HG02610 (cell line): ENCODE results near the gene GIPR.
A peak's percentile ranks its signal among the peaks of the same experiment; 100 is the strongest.
"Not testable (repeated sequence)": the region's sequence is repeated elsewhere in the genome, so short reads cannot be mapped to it uniquely, and the experiment has no call there.

Experiments used
- ATAC-seq: cut with Tn5 transposase; IDR thresholded peaks from one replicate; pipeline ENCODE4 v1.9.1; 2021; ENCODE audit warnings: mild to moderate bottlenecking, moderate library complexity; ENCODE audit not compliant: unreplicated experiment

GIPR gene

DNA sequence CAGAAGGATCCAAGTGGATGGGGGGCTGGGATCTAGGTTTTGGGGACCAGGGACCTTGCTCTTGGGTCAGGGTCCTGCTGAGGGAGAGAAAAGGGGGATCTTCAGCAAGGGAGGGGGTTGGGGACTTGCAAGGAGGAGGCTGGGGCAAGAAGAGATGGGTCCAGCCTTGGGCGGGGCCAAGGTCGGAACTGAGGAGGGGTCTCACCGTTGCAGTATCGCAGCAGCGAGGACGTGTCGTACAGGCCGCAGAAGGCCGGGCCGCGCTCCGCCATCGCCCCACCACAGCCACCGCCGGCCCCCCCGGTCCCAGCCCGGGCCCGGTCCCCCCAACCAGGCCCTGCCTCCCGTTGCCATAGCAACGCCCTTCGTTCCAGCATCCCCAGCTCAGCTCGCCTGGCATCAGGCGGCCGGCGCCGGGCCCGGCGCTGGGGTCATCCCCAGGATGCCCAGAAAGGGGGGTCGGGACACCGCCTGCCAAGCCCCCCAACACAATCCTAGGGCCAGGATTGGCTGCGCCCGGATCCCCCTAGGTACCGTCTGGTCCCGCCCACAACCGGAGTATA lies 22.9 kb upstream of the GIPR start:
- no peak for ATAC-seq

DNA sequence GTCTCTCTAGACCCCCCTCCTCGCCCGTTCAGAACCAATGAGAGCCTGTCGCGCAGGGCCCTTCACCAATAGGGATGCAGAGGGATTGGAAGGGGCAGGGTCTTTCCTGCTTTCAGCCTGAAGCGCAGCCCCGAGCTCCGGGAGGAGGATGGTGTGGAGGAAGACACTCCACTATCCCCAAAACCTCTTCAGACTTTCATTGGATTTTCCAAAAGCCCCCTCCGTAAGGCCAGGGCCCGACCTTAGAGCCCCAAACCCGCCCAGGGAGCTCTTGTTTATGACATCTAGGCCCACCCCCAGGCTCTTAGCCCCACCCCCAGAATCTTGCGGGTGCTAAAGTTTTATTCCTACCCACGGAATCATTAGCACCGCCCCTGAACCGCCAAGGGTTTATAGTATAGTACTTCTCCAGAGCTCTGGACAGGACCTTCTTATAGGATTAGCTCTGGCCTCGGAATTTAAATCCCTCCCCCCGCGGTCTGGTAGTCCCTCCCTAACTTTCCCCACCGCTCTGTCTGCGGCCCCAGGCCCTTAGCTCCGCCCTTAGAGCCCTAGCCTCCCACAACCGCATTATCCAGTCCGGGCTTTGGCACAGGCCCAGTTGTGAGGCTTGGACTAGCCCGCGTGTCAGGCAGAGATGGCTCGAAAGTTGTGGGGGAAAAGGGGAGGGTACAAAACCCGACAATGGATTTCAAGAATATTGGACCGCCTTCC lies 22.2 kb upstream of the GIPR start:
- ATAC-seq: peak; percentile 34

DNA sequence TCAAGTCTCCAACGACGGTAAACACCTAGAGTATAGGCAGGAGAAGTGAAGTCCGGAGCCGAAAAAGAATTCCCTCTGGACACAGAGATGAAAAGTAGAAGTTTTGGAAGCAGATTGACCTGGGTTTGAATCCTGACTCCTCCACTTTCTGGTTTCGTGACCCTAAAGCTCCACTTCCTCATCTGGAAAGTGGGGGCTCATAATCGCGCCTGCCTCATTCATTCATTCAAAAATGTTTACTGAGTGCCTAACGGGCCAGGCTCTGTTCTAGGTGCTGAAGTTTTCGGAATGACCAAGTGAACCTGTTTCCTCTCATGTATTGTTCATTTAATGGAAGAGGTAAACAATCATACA lies 21.7 kb upstream of the GIPR start:
- no peak for ATAC-seq

DNA sequence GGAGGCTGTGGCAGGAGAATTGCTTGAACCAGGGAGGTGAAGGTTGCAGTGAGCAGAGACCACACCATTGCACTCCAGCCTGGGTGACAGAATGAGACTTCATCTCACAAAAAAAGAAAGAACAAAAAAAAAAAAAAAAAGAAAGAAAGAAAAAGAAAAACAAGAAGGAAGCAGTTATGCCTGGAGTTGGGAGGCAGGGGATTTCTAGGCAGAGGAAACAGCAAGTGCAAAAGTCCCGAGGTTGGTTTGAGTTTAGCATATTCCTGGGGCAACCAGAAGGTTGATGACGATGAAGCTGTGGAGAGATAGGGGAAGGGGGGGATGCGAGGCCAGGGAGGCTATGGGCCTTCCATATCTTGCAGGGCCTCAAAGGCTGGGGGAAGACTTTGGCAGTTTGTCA lies 17.3 kb upstream of the GIPR start:
- ATAC-seq: no peak

DNA sequence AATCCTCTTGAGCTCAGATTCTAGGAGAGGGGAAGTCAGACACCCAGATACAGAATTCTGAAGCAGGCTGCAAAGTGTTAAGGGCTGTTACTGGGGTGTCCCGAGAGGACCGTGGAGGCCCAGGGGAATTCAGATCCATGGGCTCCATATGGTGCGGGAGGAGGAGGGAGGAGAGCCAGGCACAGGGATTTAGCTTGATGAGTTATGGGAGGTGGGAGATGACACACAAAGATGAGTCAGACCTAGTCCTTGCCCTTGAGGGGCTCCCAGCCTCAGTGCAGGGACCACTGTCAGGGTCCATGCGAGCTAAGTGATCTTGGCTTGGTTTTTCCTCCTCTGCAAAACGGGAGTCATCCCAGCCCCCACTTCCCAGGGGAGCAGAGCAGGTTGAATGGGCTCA lies 14.4 kb upstream of the GIPR start:
- ATAC-seq: no peak

DNA sequence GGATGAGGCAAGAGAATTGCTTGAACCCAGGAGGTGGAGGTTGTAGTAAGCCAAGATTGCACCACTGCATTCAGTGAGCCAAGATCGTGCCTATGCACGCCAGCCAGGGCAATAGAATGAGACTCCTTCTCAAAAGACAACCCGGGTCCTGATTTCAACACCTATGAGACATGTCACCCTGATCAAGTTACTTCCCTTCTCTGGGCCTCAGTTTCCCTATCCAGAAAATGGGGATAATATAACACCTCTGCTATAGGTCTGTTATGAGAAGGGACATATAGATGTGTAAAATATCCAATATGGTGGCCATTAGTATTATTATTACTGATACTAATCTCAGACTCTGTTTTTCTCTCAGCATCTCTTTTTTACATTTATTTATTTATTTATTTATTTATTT lies 12.9 kb upstream of the GIPR start:
- ATAC-seq: no peak

DNA sequence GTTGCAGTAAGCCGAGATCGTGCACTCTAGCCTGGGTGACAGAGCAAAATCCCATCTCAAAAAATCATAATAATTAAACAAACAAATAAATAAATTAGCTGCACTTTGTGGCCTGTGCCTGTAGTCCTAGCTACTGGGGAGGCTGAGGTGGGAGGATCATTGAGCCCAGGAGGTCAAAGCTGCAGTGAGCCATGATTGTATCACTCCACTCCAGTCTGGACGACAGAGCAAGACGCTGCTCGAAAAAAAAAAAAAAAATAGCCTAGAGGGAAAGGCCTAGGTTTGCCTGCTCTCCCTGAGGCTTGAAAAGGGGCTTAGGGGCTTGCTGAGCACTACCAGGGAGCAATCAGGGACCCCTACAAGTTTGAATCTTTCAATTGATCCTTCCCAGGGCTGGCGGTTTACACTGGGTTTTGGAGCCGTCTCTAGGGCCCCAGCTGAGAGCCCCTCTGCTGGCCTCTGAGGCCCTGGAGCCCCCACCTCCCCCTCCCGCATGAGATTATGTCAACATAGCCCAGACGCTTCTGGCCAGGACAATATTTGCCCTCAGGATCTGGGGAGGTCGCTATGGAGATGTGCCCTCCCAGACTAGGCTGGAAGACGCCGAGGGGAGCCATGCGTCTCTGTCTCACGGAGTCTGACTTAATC lies 10.4 kb upstream of the GIPR start:
- no peak for ATAC-seq

DNA sequence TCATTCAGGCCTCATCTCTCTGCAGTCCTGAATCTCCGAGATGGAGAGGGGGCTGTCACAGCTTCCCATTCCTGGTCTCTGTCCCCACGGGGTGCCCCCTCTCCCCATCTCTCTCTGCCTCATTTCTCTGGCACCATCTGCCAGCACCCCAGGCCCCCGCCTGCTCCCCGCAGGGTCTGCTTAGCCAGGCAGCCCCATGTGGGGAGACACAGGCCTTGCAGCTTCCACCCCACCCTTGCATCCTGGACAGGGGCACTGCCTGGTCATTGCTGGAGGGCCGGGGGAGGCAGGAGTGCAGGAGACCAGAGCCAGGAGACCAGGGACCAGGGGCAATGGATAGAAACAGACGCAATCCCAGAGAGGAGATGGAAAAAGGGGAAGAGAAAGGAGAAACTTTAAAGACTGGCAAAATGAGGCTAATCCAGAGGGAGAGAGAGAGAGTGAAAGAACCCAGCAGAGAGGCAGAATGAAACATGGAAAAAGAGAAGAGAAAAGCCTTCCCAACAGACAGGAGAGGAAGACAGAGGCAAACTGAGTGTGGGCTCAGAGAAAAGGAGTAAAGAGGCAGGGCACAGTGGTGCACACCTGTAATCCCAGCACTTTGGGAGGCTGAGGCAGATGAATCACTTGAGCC lies 8.8 kb upstream of the GIPR start:
- ATAC-seq: no peak

DNA sequence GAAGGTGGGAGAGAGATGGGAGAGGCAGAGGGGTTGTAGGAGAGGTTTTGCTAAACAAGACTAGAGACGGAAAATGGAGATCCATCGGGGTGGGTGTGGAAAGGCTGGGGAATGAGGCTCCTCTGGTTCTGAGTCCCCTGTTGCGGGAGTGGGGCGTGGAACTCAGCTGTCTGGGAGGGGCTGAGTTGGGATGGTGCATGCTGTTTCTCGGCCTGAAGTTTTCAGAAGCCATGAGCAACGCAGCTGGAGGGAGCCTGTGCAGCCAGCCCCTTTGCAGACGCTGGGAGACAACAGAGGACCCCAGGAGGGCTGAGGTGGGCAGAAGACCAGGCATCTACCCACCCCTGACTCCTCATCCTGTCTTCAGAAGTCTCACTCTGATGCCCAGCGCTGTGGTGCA lies 7.4 kb upstream of the GIPR start:
- ATAC-seq: no peak

DNA sequence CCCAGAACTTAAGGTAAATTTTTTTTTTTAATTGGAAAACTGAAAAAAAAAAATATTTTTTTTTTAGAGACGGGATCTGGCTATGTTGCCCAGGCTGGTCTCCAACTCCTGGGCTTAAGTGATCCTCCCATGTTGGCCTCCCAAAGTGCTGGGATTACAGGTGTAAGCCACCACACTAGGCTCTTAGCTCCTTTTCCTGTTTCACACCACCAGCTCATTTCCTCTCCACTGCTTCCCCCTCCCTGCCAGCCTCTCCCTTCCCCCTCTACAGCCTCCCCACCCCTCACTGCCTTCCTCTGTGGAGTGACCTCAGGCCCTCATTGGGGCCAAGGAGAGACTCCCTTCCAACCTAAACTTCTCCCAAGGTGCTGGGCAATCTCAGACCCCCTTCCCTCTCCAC lies 4.2 kb upstream of the GIPR start:
- ATAC-seq: no peak

DNA sequence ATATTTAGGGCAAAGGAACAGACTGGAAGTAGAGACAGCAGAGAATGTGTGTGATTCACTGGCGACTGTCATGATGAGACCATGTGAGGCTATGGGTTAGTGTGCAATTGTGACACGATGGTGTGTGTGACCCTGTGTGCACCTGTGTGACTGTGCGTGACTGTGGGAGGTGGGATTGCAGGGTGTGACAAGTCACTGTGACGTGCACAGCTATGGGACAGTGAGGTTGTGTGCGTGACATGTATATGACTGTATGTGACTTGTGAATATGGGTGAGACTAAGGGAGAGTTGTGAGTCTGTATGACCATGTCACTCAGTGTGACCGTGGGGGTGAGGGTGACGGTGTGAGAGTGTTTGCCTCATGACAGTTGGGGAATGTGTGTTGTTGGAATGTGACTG lies 3.4 kb upstream of the GIPR start:
- ATAC-seq: no peak

DNA sequence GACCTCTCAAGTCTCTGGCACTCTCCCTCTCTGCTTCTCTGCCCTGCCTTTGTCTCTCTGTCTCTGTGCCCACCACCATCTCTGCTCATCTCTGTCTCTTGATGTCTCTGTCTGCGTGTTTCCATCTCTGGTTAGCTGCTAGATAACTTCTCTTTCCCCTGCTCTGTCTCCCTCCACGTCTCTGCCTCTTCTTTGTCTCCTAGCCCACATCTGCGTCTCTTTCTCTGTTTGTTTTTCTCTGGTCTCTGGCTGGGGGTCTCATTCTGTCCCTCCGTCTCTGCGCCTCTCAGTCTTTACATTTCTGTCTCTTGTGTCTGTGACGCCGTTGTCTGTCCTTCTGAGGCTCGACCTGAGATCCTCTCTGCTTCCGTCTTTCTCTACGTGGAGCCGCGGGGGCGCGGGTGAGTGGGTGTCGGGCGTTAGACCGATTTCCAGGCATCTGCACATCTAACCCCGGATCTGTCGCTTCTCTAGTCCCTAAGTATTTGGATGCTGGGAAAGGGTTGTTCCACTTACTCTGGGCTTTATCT lies 386 bp downstream of the GIPR start:
- no peak for ATAC-seq

DNA sequence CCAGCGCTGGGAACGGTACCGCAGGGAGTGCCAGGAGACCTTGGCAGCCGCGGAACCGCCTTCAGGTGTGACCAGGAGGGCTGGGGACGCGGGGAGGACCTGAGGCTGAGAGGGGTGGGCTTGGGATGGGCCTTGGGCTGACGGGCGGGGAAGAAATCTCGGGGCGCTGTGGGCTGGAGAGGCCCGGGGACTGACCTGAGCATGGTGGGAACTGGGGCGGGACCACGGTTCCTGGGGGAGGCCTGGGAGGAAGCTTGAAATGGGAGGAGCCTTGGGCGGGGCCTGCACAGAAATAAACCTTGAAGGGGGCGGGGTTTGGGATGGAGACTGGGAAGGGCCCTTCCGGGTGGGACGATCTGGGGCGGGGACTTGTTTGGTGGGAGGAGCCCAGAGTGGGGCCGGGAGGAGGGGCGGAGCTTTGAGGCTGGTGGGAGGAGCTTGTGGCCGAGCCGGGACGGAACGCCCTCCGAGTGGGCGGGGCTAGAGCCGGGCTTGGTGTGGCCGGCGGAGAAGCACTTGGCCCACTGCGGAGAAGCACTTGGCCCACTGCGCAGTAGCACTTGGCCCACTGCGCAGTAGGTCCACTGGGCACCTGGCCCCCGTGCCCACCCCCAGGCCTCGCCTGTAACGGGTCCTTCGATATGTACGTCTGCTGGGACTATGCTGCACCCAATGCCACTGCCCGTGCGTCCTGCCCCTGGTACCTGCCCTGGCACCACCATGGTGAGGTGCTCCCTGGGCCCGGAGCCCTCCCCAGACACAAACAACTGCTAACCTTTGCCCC lies 2.8 kb downstream of the GIPR start:
- ATAC-seq: no peak

DNA sequence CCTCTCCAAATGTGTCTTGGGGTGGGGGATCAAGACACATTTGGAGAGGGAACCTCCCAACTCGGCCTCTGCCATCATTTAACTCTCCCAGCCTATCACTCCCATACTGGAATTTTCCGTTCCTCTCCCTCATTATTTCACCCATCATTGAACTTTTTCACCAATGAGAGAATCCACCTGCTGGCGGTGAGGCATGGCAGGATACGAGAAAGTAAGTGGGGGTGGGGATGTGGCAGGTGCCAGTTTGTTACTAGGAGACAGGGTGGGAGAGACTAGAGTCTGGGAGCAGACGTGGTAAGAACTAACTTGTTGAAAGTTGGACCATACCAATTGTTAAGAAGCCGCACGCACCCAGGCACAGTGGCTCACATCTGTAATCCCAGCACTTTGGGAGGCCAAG lies 6.9 kb downstream of the GIPR start:
- ATAC-seq: no peak

DNA sequence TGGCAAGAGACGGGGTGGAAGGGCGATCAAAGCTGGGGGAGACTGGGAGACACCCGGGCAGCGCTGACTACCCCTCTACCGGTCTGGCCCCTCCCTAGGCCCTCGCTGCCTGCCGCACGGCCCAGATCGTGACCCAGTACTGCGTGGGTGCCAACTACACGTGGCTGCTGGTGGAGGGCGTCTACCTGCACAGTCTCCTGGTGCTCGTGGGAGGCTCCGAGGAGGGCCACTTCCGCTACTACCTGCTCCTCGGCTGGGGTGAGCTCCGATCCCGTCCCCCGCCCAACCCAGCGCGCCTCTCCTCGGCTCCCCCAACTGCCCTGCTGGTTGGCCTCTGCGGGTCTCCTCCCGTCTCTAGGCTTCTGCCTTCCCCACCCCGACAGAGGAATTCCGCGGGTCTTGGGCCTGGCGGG lies 8.8 kb downstream of the GIPR start:
- no peak for ATAC-seq

DNA sequence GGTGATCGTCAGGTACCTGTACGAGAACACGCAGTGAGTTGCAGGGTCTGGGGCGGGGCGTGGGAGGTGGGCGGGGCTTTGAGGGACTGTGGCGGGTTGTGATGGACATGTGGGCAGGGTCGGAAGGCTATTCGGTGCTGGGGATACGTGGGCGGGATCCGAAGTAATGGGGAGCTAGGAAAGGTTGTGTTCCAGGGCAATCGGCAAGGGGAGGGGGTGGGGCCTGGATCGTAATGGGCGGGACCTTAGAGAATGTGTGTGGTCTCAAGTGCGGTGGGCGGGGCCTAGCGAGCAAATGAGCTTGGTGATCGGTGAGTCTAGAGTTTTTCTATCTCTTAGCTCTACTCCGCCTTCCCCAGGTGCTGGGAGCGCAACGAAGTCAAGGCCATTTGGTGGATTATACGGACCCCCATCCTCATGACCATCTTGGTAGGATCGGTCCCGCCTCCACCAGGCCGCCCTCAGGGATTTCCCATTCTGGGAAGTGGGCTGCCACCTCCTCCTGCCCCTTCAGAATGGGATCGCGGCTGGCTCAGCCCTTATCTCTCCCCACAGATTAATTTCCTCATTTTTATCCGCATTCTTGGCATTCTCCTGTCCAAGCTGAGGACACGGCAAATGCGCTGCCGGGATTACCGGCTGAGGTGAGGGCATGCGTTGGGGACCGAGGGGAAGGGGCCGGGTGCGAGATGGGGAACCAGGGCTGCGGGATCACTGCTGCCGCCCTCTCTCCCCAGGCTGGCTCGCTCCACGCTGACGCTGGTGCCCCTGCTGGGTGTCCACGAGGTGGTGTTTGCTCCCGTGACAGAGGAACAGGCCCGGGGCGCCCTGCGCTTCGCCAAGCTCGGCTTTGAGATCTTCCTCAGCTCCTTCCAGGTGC lies 9.6 kb downstream of the GIPR start:
- ATAC-seq: peak; percentile 33

DNA sequence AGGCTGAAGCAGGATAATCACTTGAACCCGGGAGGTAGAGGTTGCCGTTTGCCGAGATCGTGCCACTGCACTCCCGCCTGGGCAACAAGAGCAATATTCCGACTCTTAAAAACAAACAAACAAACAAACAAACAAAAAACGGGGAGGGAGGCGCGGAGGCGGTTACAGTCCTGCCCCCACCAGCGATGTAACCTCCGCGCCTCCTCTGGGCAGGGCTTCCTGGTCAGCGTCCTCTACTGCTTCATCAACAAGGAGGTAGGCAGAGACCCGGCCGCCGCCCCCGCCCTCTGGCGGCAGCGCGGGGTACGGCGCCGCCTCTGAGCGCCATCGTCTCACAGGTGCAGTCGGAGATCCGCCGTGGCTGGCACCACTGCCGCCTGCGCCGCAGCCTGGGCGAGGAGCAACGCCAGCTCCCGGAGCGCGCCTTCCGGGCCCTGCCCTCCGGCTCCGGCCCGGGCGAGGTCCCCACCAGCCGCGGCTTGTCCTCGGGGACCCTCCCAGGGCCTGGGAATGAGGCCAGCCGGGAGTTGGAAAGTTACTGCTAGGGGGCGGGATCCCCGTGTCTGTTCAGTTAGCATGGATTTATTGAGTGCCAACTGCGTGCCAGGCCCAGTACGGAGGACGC lies 13.5 kb downstream of the GIPR start:
- peak; percentile 62 for ATAC-seq

DNA sequence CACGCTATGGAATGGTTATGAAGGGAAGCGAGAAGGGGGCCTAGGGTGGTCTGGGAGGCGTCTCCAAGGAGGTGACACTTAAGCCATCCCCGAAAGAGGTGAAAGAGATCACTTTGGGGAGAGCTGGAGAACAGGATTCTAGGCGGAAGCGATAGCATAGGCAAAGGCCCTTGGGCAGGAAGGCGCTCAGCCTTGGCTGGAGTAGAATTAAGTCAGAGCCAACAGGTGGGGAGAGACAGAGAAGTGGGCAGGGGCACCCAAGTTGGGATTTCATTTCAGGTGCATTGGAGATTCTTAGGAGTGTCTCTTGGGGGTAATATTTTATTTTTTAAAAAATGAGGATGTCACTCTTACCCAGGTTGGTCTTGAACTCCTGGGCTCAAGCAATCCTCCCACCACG lies 14.1 kb downstream of the GIPR start:
- no peak for ATAC-seq

DNA sequence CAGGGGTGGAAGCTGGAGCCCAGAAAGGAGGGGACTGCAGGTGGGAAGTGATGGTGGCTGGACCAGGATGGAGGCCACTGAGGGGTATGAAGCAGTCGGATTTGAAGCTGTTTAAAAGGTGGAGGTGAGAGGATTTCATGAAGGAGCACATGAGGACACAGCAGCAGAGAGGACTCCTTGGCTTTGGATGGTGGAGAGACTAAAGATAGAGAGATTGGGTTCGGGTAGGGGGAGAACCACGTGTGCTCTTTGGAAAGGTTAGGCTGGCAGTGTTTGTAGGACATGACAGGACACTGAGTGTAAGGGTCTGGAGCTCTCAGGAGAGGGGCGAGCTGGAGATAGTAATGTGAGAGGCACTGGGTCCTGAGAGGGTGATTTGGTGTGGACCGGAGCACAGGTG lies 14.9 kb downstream of the GIPR start:
- no peak for ATAC-seq

DNA sequence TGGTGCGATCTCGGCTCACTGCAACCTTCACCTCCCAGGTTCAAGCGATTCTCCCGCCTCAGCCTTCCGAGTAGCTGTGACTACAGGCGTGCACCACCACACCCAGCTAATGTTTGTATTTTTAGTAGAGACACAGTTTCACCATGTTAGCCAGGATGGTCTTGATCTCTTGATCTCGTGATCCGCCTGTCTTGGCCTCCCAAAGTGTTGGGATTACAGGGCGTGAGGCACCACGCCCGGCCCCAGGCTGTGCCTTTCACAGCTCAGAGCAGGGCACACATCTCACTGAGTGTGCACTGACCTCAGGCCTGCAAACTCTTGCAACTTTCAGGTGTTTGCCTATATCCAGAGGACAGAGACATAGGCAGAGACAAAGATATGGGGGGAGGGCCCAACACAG lies 17.0 kb downstream of the GIPR start:
- not testable (repeated sequence) for ATAC-seq
